Glutamatergic neuron (in vitro differentiated cells): ENCODE results near the gene STXBP6. TPM values are rescaled to one million over a fixed set of nuclear protein-coding genes. Genes with fewer than 3 reads are reported as not detected.

Source experiments
- DNase-seq: peaks from one replicate; pipeline ENCODE4 v3.0.0; 2022
- H3K27ac Mint-ChIP-seq: one replicate; pipeline ENCODE4 v1.8.0; 2020; ENCODE audit warnings: mild to moderate bottlenecking, mixed read lengths, inconsistent platforms; ENCODE audit not compliant: unreplicated experiment
- H3K27me3 Mint-ChIP-seq: one replicate; pipeline ENCODE4 v1.8.0; 2020; ENCODE audit warnings: mild to moderate bottlenecking, moderate library complexity, mixed read lengths, inconsistent platforms; ENCODE audit not compliant: unreplicated experiment
- H3K36me3 Mint-ChIP-seq: one replicate; pipeline ENCODE4 v1.8.0; 2020; ENCODE audit warnings: mild to moderate bottlenecking, mixed read lengths, inconsistent platforms; ENCODE audit not compliant: unreplicated experiment
- H3K4me1 Mint-ChIP-seq: one replicate; pipeline ENCODE4 v1.8.0; 2020; ENCODE audit warnings: mild to moderate bottlenecking, low read depth, mixed read lengths, inconsistent platforms; ENCODE audit not compliant: unreplicated experiment
- H3K4me3 Mint-ChIP-seq: one replicate; pipeline ENCODE4 v1.8.0; 2020; ENCODE audit warnings: mild to moderate bottlenecking, mixed read lengths, inconsistent platforms; ENCODE audit not compliant: unreplicated experiment
- H3K9me3 Mint-ChIP-seq: one replicate; pipeline ENCODE4 v1.8.0; 2020; ENCODE audit warnings: mild to moderate bottlenecking, moderate library complexity, mixed read lengths, inconsistent platforms; ENCODE audit not compliant: unreplicated experiment
- total RNA-seq: library from RNA; stranded (reverse); fragmentation: NEBNext Ultra II Directional; extraction: Animal tissue kit (Norgen Biotek cat#: 25700); gene quantifications from one replicate; pipeline ENCODE4 v1.2.1, GENCODE V29; 2021; ENCODE audit not compliant: unreplicated experiment
- TF ChIP-seq, protein P1 (sequence below): fragments of 200-600 bp; sonication (generic); IDR thresholded peaks from one replicate; pipeline ENCODE4 v1.5.0; 2021; ENCODE audit not compliant: partially characterized antibody, unreplicated experiment

STXBP6 gene
- total RNA-seq, 1 donor from 2014 or later, result 0.49 TPM

GRCh38 chr14:25067600-25067999 lies 17.7 kb upstream of the STXBP6 start:
- Mint-ChIP-seq H3K27ac (no peak overlapping the region), H3K27me3 (peaks cover 2% of the 10 kb centered on the region), H3K4me3 (no peak overlapping the region), H3K36me3 (no peaks in the 10 kb centered on the region), H3K4me1 (peaks cover 4% of the 10 kb centered on the region), H3K9me3 (no peaks in the 10 kb centered on the region)
- TF ChIP-seq, protein P1, sequence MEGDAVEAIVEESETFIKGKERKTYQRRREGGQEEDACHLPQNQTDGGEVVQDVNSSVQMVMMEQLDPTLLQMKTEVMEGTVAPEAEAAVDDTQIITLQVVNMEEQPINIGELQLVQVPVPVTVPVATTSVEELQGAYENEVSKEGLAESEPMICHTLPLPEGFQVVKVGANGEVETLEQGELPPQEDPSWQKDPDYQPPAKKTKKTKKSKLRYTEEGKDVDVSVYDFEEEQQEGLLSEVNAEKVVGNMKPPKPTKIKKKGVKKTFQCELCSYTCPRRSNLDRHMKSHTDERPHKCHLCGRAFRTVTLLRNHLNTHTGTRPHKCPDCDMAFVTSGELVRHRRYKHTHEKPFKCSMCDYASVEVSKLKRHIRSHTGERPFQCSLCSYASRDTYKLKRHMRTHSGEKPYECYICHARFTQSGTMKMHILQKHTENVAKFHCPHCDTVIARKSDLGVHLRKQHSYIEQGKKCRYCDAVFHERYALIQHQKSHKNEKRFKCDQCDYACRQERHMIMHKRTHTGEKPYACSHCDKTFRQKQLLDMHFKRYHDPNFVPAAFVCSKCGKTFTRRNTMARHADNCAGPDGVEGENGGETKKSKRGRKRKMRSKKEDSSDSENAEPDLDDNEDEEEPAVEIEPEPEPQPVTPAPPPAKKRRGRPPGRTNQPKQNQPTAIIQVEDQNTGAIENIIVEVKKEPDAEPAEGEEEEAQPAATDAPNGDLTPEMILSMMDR, result no peak
- DNase-seq, result no peak

DNA sequence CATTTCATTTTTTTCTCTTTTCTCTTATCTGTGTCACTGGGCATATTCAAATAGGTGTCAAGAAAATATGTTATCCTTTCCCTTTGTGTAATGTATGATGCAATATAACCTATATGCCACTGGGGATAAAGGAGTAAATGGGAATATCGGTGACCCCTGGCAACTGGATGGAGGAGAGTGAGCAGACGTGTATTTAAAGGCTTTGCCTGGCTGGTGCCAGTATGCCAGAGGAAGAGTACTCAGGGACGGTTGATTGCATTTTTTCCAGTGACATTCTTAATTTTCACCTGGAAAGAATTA lies 12.0 kb upstream of the STXBP6 start:
- Mint-ChIP-seq H3K9me3 (no peaks in the 10 kb centered on the region), H3K36me3 (no peaks in the 10 kb centered on the region), H3K27me3 (peaks cover 1% of the 10 kb centered on the region), H3K4me1 (no peaks in the 10 kb centered on the region), H3K4me3 (no peak overlapping the region), H3K27ac (no peak overlapping the region)
- DNase-seq, result no peak
- TF ChIP-seq, protein P1, result no peak

DNA sequence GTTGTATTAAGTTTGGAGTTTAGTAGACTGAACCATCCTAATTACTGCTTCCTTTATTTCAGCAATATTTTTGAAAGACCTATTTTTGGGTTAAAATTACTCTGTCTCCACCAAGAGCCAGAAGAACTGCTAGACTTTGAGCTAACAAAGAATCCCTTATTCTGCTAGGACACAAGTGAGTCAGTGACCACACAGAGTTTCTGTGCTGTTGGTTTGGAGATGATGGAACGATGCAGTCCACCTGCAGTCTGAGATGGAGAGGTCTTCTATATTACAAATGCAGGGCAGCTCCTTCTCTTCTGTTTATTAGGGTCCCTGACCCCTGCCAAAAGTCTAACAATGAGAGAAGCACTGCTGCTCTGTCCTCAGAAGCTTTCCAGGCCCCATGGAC lies 6.7 kb upstream of the STXBP6 start:
- no peak for DNase-seq
- no peak overlapping the region for H3K4me3 Mint-ChIP-seq
- H3K27me3 Mint-ChIP-seq, result peaks cover 3% of the 10 kb centered on the region
- TF ChIP-seq, protein P1, result no peak
- no peaks in the 10 kb centered on the region for H3K36me3 Mint-ChIP-seq
- no peaks in the 10 kb centered on the region for H3K4me1 Mint-ChIP-seq
- no peak overlapping the region for H3K27ac Mint-ChIP-seq
- no peaks in the 10 kb centered on the region for H3K9me3 Mint-ChIP-seq

- Mint-ChIP-seq H3K4me1 (no peaks in the 10 kb centered on the region), H3K4me3 (no peak overlapping the region), H3K36me3 (no peaks in the 10 kb centered on the region), H3K9me3 (peaks cover 2% of the 10 kb centered on the region), H3K27ac (no peak overlapping the region), H3K27me3 (peaks cover 6% of the 10 kb centered on the region)
- no peak for DNase-seq
- TF ChIP-seq, protein P1, result no peak
Measured at GRCh38 chr14:25055992-25056687, 6.2 kb upstream of the STXBP6 start.

- no peaks in the 10 kb centered on the region for H3K36me3 Mint-ChIP-seq
- TF ChIP-seq, protein P1, result no peak
- peaks cover 2% of the 10 kb centered on the region for H3K9me3 Mint-ChIP-seq
- peaks cover 4% of the 10 kb centered on the region for H3K4me1 Mint-ChIP-seq
- H3K27ac Mint-ChIP-seq, result no peak overlapping the region
- no peak for DNase-seq
- no peak overlapping the region for H3K4me3 Mint-ChIP-seq
- peaks cover 8% of the 10 kb centered on the region for H3K27me3 Mint-ChIP-seq
Measured at GRCh38 chr14:25055005-25055404, 5.1 kb upstream of the STXBP6 start.
